Measurements from ENCODE around the gene A2M. TPM values are rescaled to one million over a fixed set of nuclear protein-coding genes. Genes with fewer than 3 reads are reported as not detected.

The A2M gene
- total and polyA plus RNA-seq, 2 of the 13 experiments (the other 11 are each of a cell fraction or from before 2014, with no cell fraction given): 2,807 to 6,551 TPM

GRCh38 chr12:9050521-9051157 lies 65.1 kb downstream of the A2M start (continued):
- TF ChIP-seq ZNF407 (CRISPR knock-in tag; IDR thresholded peaks at IDR 0.05; ENCODE audit: not compliant biosample characterization) (no peak), MLXIP (CRISPR knock-in tag; IDR thresholded peaks at IDR 0.05; ENCODE audit: borderline replicate concordance) (no peak)

Data from HepG2 (cell line).